ENCODE data around the gene VWA2.

- no peak for TF ChIP-seq ARNTL (CRISPR knock-in tag; IDR thresholded peaks at IDR 0.05; ENCODE audit: borderline replicate concordance, low read depth)
- TF ChIP-seq PPARA (CRISPR knock-in tag; IDR thresholded peaks at IDR 0.05; ENCODE audit: borderline replicate concordance), result no peak
- TF ChIP-seq ZNF565 (CRISPR knock-in tag; conservative IDR thresholded peaks at IDR 0.05; ENCODE audit: low read depth), result no peak
- no peak for TF ChIP-seq GLIS3 (CRISPR knock-in tag; IDR thresholded peaks at IDR 0.05)
- no peak for TF ChIP-seq CREB5 (CRISPR knock-in tag; IDR thresholded peaks at IDR 0.05; ENCODE audit: low read depth)
- TF ChIP-seq ZFP30 (CRISPR knock-in tag; IDR thresholded peaks at IDR 0.05), result no peak
- no peak for TF ChIP-seq TCF4 (CRISPR knock-in tag; IDR thresholded peaks at IDR 0.05; ENCODE audit: borderline replicate concordance)
Observed at GRCh38 chr10:114265392-114266053, 26.5 kb downstream of the VWA2 start.

All from SK-N-SH treated with all-trans-retinoic acid at 6 μM for 48 hours (cell line).